Esophagus muscularis mucosa (tissue), 4 donors: ENCODE results near the gene SPDYE16. TPM values are rescaled to one million over a fixed set of nuclear protein-coding genes. Genes with fewer than 3 reads are reported as not detected.
"Not testable (repeated sequence)": the region's sequence is repeated elsewhere in the genome, so short reads cannot be mapped to it uniquely, and the experiment has no call there.

ENCODE experiments used
- DNase-seq: peaks from one replicate; pipeline ENCODE4 v3.0.0-alpha.2; 2017; ENCODE audit errors: extremely low spot score
- H3K27ac ChIP-seq, 4 donors: fragments of 200-600 bp; sonication (generic); replicated peaks in 1 of 4; 1 replicate in 3 of 4; 2 replicates in 1 of 4; pipeline ENCODE4 v1.5.1; 2016 to 2019; ENCODE audit warnings: mild to moderate bottlenecking in 1 of 4
- H3K27me3 ChIP-seq, 4 donors: fragments of 200-600 bp; sonication (generic); one replicate each; pipeline versions ENCODE4 v1.5.1 to v1.6.0; 2016 to 2019
- H3K36me3 ChIP-seq, 4 donors: fragments of 200-600 bp; sonication (generic); one replicate each; pipeline ENCODE4 v1.5.1; 2016 to 2019
- H3K4me1 ChIP-seq, 4 donors: fragments of 200-600 bp; sonication (generic); one replicate each; pipeline ENCODE4 v1.5.1; 2016 to 2019
- H3K4me3 ChIP-seq, 4 donors: fragments of 200-600 bp; sonication (generic); 1 replicate in 2 of 4; 2 replicates in 2 of 4; pipeline ENCODE4 v1.5.1; 2016 to 2019; ENCODE audit warnings: mild to moderate bottlenecking in 4 of 4, moderate library complexity in 1 of 4
- H3K9me3 ChIP-seq, 4 donors: fragments of 200-600 bp; sonication (generic); 1 replicate in 3 of 4; 2 replicates in 1 of 4; pipeline ENCODE4 v1.5.1; 2016 to 2019
- POLR2AphosphoS5 ChIP-seq, 2 donors: sonication (generic); formaldehyde crosslinking; IDR thresholded peaks; one replicate each; pipeline ENCODE4 v1.6.1; 2017; ENCODE audit warnings: antibody characterized with exemption in 2 of 2
- WGBS: methylation state at CpG from one replicate; pipeline ENCODE4 v1.1.5; 2018; 5-methylcytosine and 5-hydroxymethylcytosine counted together
- intact Hi-C: fragments of 100-400 bp; cut with DNase I; formaldehyde crosslinking; loops from one replicate; pipeline ENCODE4 v1.15.1; 2023
- total RNA-seq, 4 donors: library from RNA; depleted of rRNA; stranded (reverse); fragments of >200 nt; gene quantifications; one replicate each; pipeline versions ENCODE4 v1.1.0 to v1.2.1, GENCODE V29; 2016

Gene SPDYE16
- total RNA-seq, 4 donors from 2014 or later: 0.19 TPM; not detected in 3

DNA sequence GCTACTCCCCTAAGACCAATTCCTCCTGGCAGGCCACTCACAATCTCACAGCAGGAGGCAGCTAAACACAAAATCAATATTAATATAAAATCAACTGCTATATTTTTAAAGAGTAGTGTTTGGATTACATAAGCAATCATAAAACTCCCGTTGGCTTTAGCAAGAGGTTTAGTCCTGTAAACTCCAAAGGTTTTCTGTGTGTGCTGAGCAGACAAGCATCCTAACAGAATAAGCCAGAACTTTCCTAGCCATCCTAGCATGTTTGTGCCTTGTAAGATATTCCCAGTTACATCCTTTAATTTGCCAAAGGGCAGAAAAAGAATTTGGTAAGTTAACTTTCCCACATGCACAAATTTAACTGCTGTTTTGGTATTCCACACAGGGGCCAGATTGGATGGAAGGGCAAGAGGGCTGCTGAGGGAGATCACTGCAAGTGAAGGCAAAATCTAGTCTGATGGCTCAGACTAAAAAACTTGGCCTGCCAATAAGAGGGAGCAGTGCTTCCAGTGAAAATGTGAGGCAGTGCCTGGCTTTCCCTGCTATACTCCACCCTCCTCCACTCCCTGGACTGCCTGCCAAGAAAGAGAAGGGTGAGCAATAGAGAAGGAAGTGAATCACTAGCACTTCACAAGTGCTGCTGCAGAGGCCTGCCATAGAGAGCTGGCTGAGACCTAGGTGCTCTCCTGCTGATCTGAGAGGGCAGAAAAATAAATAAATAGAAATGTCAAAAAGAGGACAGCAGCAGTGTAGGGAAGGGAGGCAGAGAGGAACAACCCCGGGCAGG is 39.9 kb upstream of the SPDYE16 start:
- intact Hi-C loops, H3K4me3 ChIP-seq, DNase-seq, H3K27me3 ChIP-seq, H3K36me3 ChIP-seq, H3K9me3 ChIP-seq: not testable (repeated sequence)
- H3K27ac ChIP-seq: peak overlapping the region; percentile 69 to 84 (median 80)
- peak; percentile 50 to 56 for TF ChIP-seq POLR2AphosphoS5 (IDR thresholded peaks at IDR 0.05)
- 11% methylated on average over 2 of the region's 2 CpGs for WGBS
- peaks cover 20 to 40% (median 30%) of the 10 kb centered on the region in 4 donors for H3K4me1 ChIP-seq

DNA sequence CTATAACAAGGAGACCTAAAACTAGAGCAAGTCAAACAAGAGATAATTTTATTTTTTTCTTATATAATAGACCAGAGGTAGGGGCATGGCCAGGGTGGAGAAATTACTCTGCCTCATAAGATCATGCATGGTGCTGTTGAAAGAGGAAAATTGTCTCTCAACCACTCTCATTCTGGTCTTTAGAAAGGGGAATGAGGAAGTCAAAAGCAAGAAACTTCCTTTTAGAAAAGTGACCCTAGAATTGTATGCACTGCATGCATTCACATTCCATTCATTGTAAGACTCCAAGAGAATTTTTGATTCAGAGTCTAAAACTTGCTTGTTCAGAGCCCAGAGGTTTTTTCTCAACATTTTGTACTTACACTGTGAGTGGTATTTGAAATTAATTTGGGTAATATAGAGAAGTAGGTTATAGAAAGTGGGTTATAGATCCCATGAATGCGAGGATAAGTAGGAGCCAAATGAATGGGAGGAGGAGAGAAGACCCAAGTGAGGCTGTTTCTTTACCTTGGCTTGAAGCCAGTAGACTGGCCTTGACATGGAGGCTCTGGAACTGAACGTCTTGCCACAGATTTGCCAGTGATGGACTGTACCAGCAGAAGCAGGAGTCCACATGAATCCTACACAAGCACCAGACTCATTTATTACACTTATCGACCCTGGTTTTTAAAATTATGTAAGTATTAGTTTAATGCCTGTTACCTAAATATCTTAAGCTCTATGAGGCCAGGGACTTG is 33.0 kb upstream of the SPDYE16 start:
- intact Hi-C loops, DNase-seq, H3K27me3 ChIP-seq, H3K9me3 ChIP-seq, H3K36me3 ChIP-seq, H3K4me1 ChIP-seq, H3K4me3 ChIP-seq, H3K27ac ChIP-seq: not testable (repeated sequence)
- 60% methylated on average over 3 of the region's 3 CpGs for WGBS

DNA sequence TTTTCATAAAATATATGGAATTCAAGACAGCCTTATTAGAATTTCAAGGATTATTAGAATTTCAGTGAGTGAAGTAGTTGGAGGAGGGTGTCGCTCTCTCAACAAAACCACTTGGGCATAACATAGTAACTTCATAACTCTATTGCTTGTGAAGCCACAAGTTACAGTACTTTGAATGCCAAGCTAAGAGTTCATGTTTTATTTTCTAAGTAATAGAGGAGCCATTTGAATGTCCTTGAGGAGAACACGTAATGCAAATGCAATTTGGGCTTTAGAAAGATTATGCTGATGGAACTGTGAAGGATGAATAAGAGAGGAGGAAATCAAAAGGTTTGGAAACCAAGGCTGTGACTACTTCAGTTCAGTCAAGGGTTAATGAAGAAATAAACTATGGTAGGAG is 32.3 kb upstream of the SPDYE16 start:
- intact Hi-C loops: not testable (repeated sequence)

DNA sequence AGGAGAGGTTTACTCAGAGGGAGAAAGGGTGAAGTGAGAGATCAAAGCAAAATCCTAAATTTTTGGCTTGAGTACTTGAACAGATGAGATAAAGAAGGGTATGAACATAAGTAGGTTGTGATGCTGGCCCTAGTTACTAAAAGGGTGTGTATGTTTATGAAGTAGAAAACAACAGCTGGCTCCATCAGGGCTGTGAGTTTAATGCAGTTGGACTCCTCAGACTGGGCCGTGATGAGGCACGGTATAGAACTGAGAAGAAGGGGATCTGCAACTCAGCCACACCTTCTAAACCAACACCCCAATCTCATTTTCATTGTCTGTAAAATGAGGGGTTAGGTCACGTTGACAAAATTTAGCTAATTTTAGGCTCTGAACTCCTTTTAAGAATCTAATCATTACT is 29.2 kb upstream of the SPDYE16 start:
- H3K4me3 ChIP-seq, intact Hi-C loops, H3K27me3 ChIP-seq, H3K27ac ChIP-seq, H3K9me3 ChIP-seq, H3K36me3 ChIP-seq, H3K4me1 ChIP-seq, DNase-seq: not testable (repeated sequence)
- 78% methylated on average over 3 of the region's 3 CpGs for whole genome bisulfite sequencing

More for the DNA sequence above, 32.3 kb upstream of the SPDYE16 start:
- H3K4me1 ChIP-seq, H3K9me3 ChIP-seq, H3K36me3 ChIP-seq, H3K27me3 ChIP-seq, DNase-seq, H3K4me3 ChIP-seq, H3K27ac ChIP-seq: not testable (repeated sequence)
- WGBS: 92% methylated on average over 1 of the region's 2 CpGs

DNA sequence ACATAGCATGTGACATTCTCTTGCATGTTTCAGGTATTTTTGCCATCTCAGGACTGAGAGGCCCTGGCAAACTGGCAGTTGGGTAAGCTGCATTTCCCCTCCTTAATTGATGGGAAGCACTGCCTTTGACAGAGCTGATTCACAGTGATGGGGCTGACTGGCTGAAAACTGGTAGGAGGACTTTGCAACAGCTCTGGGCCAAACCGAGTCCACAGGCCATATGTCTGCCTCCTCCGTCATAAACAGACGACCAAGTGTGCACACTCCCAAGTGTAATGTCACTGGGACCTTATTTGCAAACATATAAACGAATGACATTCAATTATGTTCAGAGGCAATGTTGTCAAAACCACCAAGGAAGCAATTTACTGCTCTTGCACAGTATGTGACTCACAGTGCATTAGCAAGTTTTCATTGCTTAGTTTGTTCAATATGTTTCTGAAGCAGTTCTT is 27.3 kb upstream of the SPDYE16 start:
- intact Hi-C loops, H3K27ac ChIP-seq, H3K27me3 ChIP-seq, H3K4me1 ChIP-seq, H3K9me3 ChIP-seq, H3K4me3 ChIP-seq, H3K36me3 ChIP-seq, DNase-seq: not testable (repeated sequence)
- WGBS: 85% methylated on average over 4 of the region's 4 CpGs

DNA sequence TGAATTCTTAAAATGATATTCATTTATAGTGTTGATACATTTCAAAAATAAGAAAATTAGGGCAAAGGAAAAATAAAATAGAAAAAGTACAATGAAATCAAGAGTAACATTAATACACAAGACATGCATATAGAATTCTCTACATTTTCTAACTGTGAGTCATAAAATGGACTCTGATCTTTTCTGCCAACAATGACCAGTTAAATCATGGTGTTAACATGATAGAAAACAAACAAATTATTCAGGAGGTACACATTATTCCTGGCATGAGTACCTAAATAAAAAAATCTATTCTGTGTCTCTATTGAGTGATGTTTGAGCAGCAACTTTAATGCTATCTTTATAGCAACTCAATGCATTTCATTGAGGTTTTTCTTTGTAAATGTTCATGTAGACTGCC is 25.6 kb upstream of the SPDYE16 start:
- H3K4me1 ChIP-seq, H3K27ac ChIP-seq, DNase-seq, H3K36me3 ChIP-seq, H3K9me3 ChIP-seq, H3K27me3 ChIP-seq, H3K4me3 ChIP-seq, intact Hi-C loops: not testable (repeated sequence)

DNA sequence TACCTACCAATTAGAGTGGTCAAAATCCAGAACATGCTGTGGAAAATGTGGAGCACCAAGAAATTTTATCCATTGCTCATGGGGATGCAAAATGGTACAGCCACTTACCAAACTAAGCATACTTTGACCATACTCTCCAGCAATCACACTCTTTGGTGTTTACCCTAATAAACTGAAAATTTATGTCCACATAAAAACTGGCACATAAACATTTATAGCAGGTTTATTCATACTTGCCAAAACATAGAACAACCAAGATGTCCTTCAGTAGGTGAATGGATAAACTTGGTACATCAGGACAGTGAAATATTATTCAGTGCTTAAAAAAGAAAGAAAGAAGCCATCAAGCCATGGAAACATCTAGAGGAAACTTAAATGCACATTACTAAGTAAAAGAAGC is 24.7 kb upstream of the SPDYE16 start:
- H3K4me3 ChIP-seq, intact Hi-C loops, H3K9me3 ChIP-seq, H3K27me3 ChIP-seq, H3K4me1 ChIP-seq, DNase-seq, H3K36me3 ChIP-seq, H3K27ac ChIP-seq: not testable (repeated sequence)

DNA sequence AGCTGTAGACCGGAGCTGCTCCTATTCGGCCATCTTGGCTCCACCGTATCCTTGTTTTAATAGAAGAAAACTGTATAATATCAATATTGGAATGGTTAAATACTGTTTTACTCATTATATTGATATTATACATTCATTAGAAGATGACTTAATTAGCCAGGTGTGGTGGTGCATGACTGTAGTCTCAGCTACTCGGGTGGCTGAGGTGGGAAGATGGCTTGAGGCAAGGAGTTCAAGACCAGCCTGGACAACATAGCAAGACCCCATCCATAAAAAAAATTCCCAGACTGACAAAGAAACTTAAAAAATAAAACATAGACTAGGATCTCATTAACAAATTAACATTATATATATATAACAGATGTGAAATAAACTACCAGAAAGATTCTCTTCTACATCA is 24.2 kb upstream of the SPDYE16 start:
- WGBS: 100% methylated on average over 1 of the region's 4 CpGs
- H3K27ac ChIP-seq, intact Hi-C loops, H3K9me3 ChIP-seq, H3K4me3 ChIP-seq, H3K36me3 ChIP-seq, H3K4me1 ChIP-seq, H3K27me3 ChIP-seq, DNase-seq: not testable (repeated sequence)

DNA sequence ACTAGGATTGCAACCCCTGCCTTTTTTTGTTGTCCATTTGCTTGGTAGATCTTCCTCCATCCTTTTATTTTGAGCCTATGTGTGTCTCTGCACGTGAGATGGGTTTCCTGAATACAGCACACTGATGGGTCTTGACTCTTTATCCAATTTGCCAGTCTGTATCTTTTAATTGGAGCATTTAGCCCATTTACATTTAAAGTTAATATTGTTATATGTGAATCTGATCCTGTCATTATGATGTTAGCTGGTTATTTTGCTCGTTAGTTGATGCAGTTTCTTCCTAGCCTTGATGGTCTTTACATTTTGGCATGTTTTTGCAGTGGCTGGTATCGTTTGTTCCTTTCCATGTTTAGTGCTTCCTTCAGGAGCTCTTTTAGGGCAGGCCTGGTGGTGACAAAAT is 21.9 kb upstream of the SPDYE16 start:
- H3K4me3 ChIP-seq, DNase-seq, H3K27me3 ChIP-seq, H3K36me3 ChIP-seq, H3K4me1 ChIP-seq, intact Hi-C loops, H3K27ac ChIP-seq, H3K9me3 ChIP-seq: not testable (repeated sequence)
- 93% methylated on average over 3 of the region's 3 CpGs for WGBS

DNA sequence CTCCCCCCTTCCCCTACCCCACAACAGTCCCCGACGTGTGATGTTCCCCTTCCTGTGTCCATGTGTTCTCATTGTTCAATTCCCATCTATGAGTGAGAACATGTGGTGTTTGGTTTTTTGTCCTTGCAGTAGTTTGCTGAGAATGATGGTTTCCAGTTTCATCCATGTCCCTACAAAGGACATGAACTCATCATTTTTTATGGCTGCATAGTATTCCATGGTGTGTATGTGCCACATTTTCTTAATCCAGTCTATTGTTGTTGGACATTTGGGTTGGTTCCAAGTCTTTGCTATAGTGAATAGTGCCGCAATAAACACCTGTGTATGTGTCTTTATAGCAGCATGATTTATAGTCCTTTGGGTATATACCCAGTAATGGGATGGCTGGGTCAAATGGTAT is 18.2 kb upstream of the SPDYE16 start:
- H3K36me3 ChIP-seq, H3K4me3 ChIP-seq, H3K27ac ChIP-seq, H3K27me3 ChIP-seq, intact Hi-C loops, H3K4me1 ChIP-seq, DNase-seq, H3K9me3 ChIP-seq: not testable (repeated sequence)
- 96% methylated on average over 3 of the region's 3 CpGs for WGBS

DNA sequence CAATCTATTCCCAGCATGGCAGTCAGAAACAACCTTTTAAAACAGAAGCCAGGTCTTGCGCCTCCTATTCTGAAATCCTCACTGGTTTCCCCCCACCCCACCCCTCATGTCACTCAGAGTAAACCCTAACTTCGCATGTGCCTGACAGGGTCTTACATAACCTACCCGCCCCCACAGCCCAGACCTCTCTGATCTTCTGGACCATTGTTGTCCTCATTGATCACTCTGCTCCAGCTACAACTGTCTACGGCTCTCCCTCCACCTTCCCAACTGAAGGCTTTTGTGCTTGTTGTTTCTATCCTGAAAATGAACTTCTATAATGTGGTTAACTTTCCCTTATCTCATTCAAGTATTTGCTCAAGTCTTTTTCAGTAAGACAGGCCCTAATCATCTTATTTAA is 17.1 kb upstream of the SPDYE16 start:
- H3K27ac ChIP-seq, H3K36me3 ChIP-seq, H3K4me1 ChIP-seq, H3K27me3 ChIP-seq, H3K4me3 ChIP-seq, DNase-seq, H3K9me3 ChIP-seq, intact Hi-C loops: not testable (repeated sequence)
- 88% methylated on average over 3 of the region's 4 CpGs for WGBS

DNA sequence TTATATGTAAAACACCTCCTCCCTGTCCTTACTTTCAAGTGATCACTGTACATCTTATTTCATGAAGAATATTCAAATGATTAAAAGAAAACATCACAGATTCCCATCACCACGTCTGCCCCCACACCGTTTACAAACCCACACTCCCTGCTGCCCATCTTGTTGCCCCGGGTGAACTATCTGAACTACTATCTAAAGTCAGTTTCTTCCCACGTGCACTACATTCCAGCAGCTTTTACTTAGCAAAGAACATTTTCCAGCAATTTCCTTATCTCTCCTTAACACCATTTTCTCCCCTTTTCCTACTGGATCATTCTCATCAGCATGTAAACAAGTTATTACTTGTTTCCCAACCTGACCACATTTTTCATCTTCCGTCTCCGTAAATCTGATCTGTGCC is 16.6 kb upstream of the SPDYE16 start:
- H3K27me3 ChIP-seq, H3K27ac ChIP-seq, H3K9me3 ChIP-seq, intact Hi-C loops, H3K4me3 ChIP-seq, H3K4me1 ChIP-seq, H3K36me3 ChIP-seq, DNase-seq: not testable (repeated sequence)
- 69% methylated on average over 6 of the region's 6 CpGs for WGBS

DNA sequence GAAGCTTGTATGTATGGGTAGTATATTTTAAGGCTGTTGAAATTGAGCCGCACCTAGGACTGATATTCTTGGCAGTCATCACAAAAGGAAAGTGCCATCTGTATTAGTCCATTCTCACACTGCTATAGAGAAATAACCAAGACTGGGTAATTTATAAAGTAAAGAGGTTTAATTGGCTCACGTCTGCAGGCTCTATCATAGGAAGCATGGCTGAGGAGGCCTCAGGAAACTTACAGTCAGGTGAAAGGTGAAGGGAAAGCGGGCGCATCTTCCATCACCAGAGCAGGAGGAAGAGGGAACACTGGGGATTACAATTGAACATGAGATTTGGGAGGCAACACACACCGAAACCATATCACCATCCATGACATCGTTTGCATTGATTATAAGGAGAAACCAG is 8.9 kb upstream of the SPDYE16 start:
- 88% methylated on average over 6 of the region's 6 CpGs for WGBS

More for the DNA sequence above, 8.9 kb upstream of the SPDYE16 start:
- H3K27ac ChIP-seq, H3K36me3 ChIP-seq, intact Hi-C loops, H3K27me3 ChIP-seq, H3K9me3 ChIP-seq, DNase-seq, H3K4me3 ChIP-seq: not testable (repeated sequence)
- peaks cover 0 to 13% (median 10%) of the 10 kb centered on the region in 4 donors for H3K4me1 ChIP-seq
